Fibroblast of peridontal ligament (primary cell): ENCODE results near the gene BSND.
"Not testable (repeated sequence)": the region's sequence is repeated elsewhere in the genome, so short reads cannot be mapped to it uniquely, and the experiment has no call there.

ENCODE experiments used
- DNase-seq: peaks from one replicate; pipeline ENCODE4 v3.0.0-alpha.2; 2010; ENCODE audit errors: extremely low read depth

The BSND gene

GRCh38 chr1:54998677-54999076 lies at the start of gene BSND:
Gene BSND (plus strand): TSS chr1:54998933. CDS start chr1:54999187, 254 bp downstream.
- no peak for DNase-seq

GRCh38 chr1:54949053-54949452 lies 49.7 kb upstream of the BSND start:
- no peak for DNase-seq

GRCh38 chr1:54950006-54950368 lies 48.7 kb upstream of the BSND start:
- DNase-seq = peak; percentile 63

GRCh38 chr1:54950369-54951163 lies 48.2 kb upstream of the BSND start:
- peak; percentile 96 for DNase-seq

GRCh38 chr1:54951810-54952226 lies 46.9 kb upstream of the BSND start:
- DNase-seq = no peak

- no peak for DNase-seq
Measured at GRCh38 chr1:54952950-54953718, 45.6 kb upstream of the BSND start.

- no peak for DNase-seq
Measured at GRCh38 chr1:54953846-54954245, 44.9 kb upstream of the BSND start.

- peak; percentile 36 for DNase-seq
Measured at GRCh38 chr1:54955359-54955758, 43.4 kb upstream of the BSND start.

GRCh38 chr1:54956726-54957125 lies 42.0 kb upstream of the BSND start:
- no peak for DNase-seq

- no peak for DNase-seq
Measured at GRCh38 chr1:54959241-54959640, 39.5 kb upstream of the BSND start.

- DNase-seq = no peak
Measured at GRCh38 chr1:54962612-54963395, 35.9 kb upstream of the BSND start.

- not testable (repeated sequence) for DNase-seq
Measured at GRCh38 chr1:54963829-54964228, 34.9 kb upstream of the BSND start.

GRCh38 chr1:54965624-54966340 lies 33.0 kb upstream of the BSND start:
- peak; percentile 68 for DNase-seq

GRCh38 chr1:54967372-54967771 lies 31.4 kb upstream of the BSND start:
- DNase-seq = no peak

- DNase-seq = no peak
Measured at GRCh38 chr1:54968551-54968950, 30.2 kb upstream of the BSND start.

GRCh38 chr1:54969879-54970278 lies 28.9 kb upstream of the BSND start:
- DNase-seq = no peak

- no peak for DNase-seq
Measured at GRCh38 chr1:54970901-54971300, 27.8 kb upstream of the BSND start.

GRCh38 chr1:54971317-54971791 lies 27.4 kb upstream of the BSND start:
- no peak for DNase-seq

- no peak for DNase-seq
Measured at GRCh38 chr1:54972436-54972835, 26.3 kb upstream of the BSND start.

- peak; percentile 63 for DNase-seq
Measured at GRCh38 chr1:54973205-54973921, 25.4 kb upstream of the BSND start.
